Measurements from ENCODE around the gene SUV39H1. TPM values are rescaled to one million over a fixed set of nuclear protein-coding genes. Genes with fewer than 3 reads are reported as not detected.

The SUV39H1 gene
- total and polyA plus RNA-seq, 2 of the 13 experiments (the other 11 are each of a cell fraction or from before 2014, with no cell fraction given) = 5.2 to 10.1 TPM

DNA sequence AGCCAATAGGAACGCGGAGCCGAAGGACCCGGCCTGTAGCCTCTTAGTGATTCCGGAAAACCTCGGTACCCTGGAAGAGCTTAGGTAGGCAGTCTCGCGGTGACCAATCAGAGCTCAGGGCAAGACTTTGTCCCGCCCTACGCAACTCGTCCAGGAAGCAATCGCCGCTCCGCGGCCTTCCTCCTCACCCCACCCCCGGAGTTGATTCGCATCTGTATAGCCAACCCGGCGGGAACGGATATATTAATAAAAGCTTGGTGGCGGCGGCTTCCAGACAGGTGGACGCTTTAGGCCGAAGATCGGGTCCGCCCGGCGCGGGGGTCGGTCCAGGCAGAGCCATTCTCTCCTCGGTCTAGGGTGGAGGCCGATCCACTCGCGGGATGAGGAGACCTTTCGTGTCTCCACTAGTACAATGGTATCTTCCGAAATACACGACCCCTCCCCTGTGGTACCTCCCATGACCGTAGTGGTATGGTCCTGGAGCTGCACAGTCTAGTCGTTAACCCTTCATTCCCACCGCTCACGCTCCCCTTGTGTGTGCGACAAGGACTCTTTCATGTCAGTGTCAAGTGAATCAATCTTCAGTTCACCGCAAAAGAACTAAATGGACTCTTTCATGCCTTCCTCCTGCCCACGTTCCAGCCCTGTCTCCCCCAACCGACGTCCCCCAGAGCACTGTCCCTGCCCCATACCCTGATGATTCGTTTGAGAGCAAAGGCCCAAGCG is 40.8 kb downstream of the SUV39H1 start (continued):
- TF ChIP-seq ZNF530 (CRISPR knock-in tag; IDR thresholded peaks at IDR 0.05; ENCODE audit: low read depth) (no peak), HNRNPLL (IDR thresholded peaks at IDR 0.05; ENCODE audit: low read depth, low read length, poor library complexity, severe bottlenecking) (peak; percentile 47), FOXK2 (IDR thresholded peaks at IDR 0.05) (peak; percentile 58; the same call in 1 of the 2 replicates), SKI (IDR thresholded peaks at IDR 0.05; ENCODE audit: partially characterized antibody) (peak; percentile 48), ZNF652 (CRISPR knock-in tag; IDR thresholded peaks at IDR 0.05; ENCODE audit: borderline replicate concordance, low read depth) (peak; percentile 98), PHF8 (CRISPR knock-in tag; IDR thresholded peaks at IDR 0.05) (peak; percentile 69), CERS6 (CRISPR knock-in tag; IDR thresholded peaks at IDR 0.05) (no peak), RFXAP (CRISPR knock-in tag; IDR thresholded peaks at IDR 0.05; ENCODE audit: borderline replicate concordance) (peak; percentile 61; the same call in 1 of the 2 replicates), FOXK1 (CRISPR knock-in tag; IDR thresholded peaks at IDR 0.05; ENCODE audit: borderline replicate concordance, low read depth) (peak; percentile 22; the same call in 1 of the 2 replicates), KAT8 (CRISPR knock-in tag; IDR thresholded peaks at IDR 0.05) (peak; percentile 88), NFYC (CRISPR knock-in tag; IDR thresholded peaks at IDR 0.05) (peak; percentile 91), SUZ12 (IDR thresholded peaks at IDR 0.05; ENCODE audit: low read depth, low read length) (no peak), MED1 (CRISPR knock-in tag; IDR thresholded peaks at IDR 0.05) (no peak), RBFOX2 (IDR thresholded peaks at IDR 0.05; ENCODE audit: low read depth, low read length) (peak; percentile 73), GABPA (IDR thresholded peaks at IDR 0.05; ENCODE audit: low read depth, low read length) (peak; percentile 81), GABPA (CRISPR knock-in tag; IDR thresholded peaks at IDR 0.05; ENCODE audit: low read depth) (peak; percentile 93)
- TF ChIP-seq, protein P1, sequence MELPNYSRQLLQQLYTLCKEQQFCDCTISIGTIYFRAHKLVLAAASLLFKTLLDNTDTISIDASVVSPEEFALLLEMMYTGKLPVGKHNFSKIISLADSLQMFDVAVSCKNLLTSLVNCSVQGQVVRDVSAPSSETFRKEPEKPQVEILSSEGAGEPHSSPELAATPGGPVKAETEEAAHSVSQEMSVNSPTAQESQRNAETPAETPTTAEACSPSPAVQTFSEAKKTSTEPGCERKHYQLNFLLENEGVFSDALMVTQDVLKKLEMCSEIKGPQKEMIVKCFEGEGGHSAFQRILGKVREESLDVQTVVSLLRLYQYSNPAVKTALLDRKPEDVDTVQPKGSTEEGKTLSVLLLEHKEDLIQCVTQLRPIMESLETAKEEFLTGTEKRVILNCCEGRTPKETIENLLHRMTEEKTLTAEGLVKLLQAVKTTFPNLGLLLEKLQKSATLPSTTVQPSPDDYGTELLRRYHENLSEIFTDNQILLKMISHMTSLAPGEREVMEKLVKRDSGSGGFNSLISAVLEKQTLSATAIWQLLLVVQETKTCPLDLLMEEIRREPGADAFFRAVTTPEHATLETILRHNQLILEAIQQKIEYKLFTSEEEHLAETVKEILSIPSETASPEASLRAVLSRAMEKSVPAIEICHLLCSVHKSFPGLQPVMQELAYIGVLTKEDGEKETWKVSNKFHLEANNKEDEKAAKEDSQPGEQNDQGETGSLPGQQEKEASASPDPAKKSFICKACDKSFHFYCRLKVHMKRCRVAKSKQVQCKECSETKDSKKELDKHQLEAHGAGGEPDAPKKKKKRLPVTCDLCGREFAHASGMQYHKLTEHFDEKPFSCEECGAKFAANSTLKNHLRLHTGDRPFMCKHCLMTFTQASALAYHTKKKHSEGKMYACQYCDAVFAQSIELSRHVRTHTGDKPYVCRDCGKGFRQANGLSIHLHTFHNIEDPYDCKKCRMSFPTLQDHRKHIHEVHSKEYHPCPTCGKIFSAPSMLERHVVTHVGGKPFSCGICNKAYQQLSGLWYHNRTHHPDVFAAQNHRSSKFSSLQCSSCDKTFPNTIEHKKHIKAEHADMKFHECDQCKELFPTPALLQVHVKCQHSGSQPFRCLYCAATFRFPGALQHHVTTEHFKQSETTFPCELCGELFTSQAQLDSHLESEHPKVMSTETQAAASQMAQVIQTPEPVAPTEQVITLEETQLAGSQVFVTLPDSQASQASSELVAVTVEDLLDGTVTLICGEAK (IDR thresholded peaks at IDR 0.05) = peak; percentile 27; the same call in 1 of the 2 replicates
- TF ChIP-seq, protein P1 (CRISPR knock-in tag; IDR thresholded peaks at IDR 0.05) = no peak
- TF ChIP-seq, protein P2, sequence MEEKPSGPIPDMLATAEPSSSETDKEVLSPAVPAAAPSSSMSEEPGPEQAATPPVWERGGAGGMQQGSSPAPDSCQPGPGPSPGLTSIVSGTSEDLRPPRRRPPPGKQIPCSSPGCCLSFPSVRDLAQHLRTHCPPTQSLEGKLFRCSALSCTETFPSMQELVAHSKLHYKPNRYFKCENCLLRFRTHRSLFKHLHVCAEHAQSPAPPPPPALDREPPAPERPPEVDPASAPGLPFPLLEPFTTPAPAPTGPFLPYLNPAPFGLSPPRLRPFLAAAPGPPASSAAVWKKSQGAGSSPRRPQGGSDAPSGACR (CRISPR knock-in tag; IDR thresholded peaks at IDR 0.05) = 0 out of 2 replicates have a peak, but pooled peaks have one; percentile 42
